GM23248 (cell line): Measurements from ENCODE around the gene HOXA4. TPM values are rescaled to one million over a fixed set of nuclear protein-coding genes. Genes with fewer than 3 reads are reported as not detected.
A peak's percentile ranks its signal among the peaks of the same experiment; 100 is the strongest.

Experiments used
- DNase-seq: peaks from one replicate; pipeline ENCODE4 v3.0.0-alpha.2; 2015
- H2AFZ ChIP-seq: fragments of 200-600 bp; sonication (generic); 2 replicates; pipeline ENCODE4 v1.6.1; 2016; ENCODE audit warnings: antibody characterized with exemption
- H3F3A ChIP-seq: fragments of 200-600 bp; sonication (generic); 2 replicates; pipeline ENCODE4 v1.6.1; 2016; ENCODE audit warnings: mild to moderate bottlenecking, antibody characterized with exemption, mixed run types; ENCODE audit not compliant: insufficient read depth
- H3K27ac ChIP-seq: fragments of 200-600 bp; sonication (generic); 2 replicates; pipeline ENCODE4 v1.5.1; 2016; ENCODE audit warnings: mild to moderate bottlenecking
- H3K27me3 ChIP-seq: fragments of 200-600 bp; sonication (generic); replicated peaks from 2 replicates; pipeline ENCODE4 v1.6.1; 2016; ENCODE audit warnings: mild to moderate bottlenecking; ENCODE audit not compliant: insufficient read depth
- H3K36me3 ChIP-seq: fragments of 200-600 bp; sonication (generic); 2 replicates; pipeline ENCODE4 v1.6.1; 2016; ENCODE audit warnings: low read depth, mild to moderate bottlenecking
- H3K4me1 ChIP-seq: fragments of 200-600 bp; sonication (generic); 2 replicates; pipeline ENCODE4 v1.6.1; 2016; ENCODE audit warnings: mild to moderate bottlenecking; ENCODE audit not compliant: insufficient read depth
- H3K4me2 ChIP-seq: fragments of 200-600 bp; sonication (generic); one replicate; pipeline ENCODE4 v1.6.1; 2016; ENCODE audit warnings: mild to moderate bottlenecking; ENCODE audit not compliant: unreplicated experiment
- H3K4me3 ChIP-seq: fragments of 200-600 bp; sonication (generic); 2 replicates; pipeline ENCODE4 v1.5.1; 2016; ENCODE audit warnings: mild to moderate bottlenecking
- H3K79me2 ChIP-seq: fragments of 200-600 bp; sonication (generic); 2 replicates; pipeline ENCODE4 v1.6.1; 2016; ENCODE audit warnings: mild to moderate bottlenecking; ENCODE audit not compliant: insufficient read depth
- H3K9ac ChIP-seq: fragments of 200-600 bp; sonication (generic); 2 replicates; pipeline ENCODE4 v1.6.1; 2016; ENCODE audit warnings: mild to moderate bottlenecking
- H3K9me2 ChIP-seq: fragments of 200-600 bp; sonication (generic); 2 replicates; pipeline ENCODE4 v1.6.1; 2016; ENCODE audit warnings: mixed run types, mild to moderate bottlenecking, moderate library complexity; ENCODE audit not compliant: insufficient read depth
- H3K9me3 ChIP-seq: fragments of 200-600 bp; sonication (generic); one replicate; pipeline ENCODE4 v1.6.1; 2017; ENCODE audit warnings: low read depth
- H4K20me1 ChIP-seq: fragments of 200-600 bp; sonication (generic); 2 replicates; pipeline ENCODE4 v1.6.0; 2016; ENCODE audit not compliant: insufficient read depth
- EZH2 ChIP-seq: fragments of 200-600 bp; sonication (generic); IDR thresholded peaks from 2 replicates; pipeline ENCODE4 v1.6.1; 2018; ENCODE audit warnings: antibody characterized with exemption, mild to moderate bottlenecking; ENCODE audit not compliant: insufficient read depth, poor library complexity, severe bottlenecking
- EZH2phosphoT487 ChIP-seq: fragments of 200-600 bp; sonication (generic); IDR thresholded peaks from 2 replicates; pipeline ENCODE4 v1.6.1; 2018; ENCODE audit warnings: antibody characterized with exemption, moderate library complexity, mild to moderate bottlenecking, low read depth; ENCODE audit not compliant: insufficient read depth
- WGBS, 2 experiments: methylation state at CpG; one replicate each; pipeline ENCODE4 v1.1.6; 2015 to 2017; ENCODE audit warnings: low lambda C conversion rate in 2 of 2, low coverage in 1 of 2; ENCODE audit errors: missing lambda C conversion rate in 2 of 2; 5-methylcytosine and 5-hydroxymethylcytosine counted together
- in situ Hi-C: fragments of 300-500 bp; cut with MboI; formaldehyde crosslinking; loops from 2 replicates; pipeline ENCODE4 v1.15.0; 2020
- polyA plus RNA-seq: library from polyadenylated mRNA; unstranded; fragments of >200 nt; fragmentation: Nextera tagmentation; extraction: Ambion mirVana; gene quantifications from 2 replicates; pipeline ENCODE4 v1.2.1, GENCODE V29; 2016
- total RNA-seq: library from RNA; depleted of rRNA; stranded (reverse); fragments of >200 nt; shearing (Covaris generic); gene quantifications from 2 replicates; pipeline ENCODE4 v1.2.3, GENCODE V29; 2014

HOXA4 gene
- total and polyA plus RNA-seq, 2 experiments from 2014 or later = 1.8 to 3.1 TPM

DNA sequence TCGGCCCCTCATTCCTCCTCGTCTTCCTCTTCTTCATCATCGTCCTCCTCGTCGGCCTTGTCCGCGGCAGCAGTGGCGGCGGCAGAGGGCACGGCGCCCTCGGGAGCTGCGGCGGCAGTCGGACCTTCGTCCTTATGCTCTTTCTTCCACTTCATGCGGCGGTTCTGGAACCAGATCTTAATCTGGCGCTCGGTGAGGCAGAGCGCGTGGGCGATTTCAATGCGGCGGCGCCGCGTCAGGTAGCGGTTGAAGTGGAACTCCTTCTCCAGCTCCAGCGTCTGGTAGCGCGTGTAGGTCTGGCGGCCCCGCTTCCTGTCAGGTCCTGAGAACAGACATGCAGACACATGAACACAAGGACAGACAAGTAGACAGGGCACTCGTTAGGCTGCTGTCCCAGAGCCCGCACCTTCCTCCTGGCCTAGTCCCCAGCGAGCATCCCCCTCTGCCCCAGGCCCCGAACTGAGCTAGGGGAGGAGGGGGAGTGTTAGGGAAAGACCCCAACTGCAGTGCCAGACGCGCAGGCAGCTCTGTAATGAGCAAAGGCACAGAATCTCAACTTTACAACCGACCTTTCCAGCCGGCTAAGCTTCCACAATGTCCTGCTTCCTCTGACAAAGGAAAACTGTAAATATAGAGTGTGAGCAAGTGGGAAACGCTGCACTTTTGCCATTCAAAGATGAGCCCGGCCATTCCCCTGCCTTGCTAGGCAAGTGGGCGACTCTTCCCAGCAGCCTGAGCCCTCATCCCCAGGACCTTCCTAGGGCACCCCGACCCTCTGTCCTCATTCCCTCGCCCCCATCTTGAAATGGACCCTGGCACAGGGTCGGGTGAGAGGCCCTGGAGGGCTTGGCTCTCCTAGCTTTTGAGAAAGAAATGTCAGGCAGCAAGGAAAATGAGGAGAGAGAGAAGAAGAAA, 24.6 kb upstream of the HOXA4 start:
- Histone ChIP-seq H3K4me2 (peak overlapping the region; percentile 93), H3K9me2 (no peaks in the 10 kb centered on the region), H3K36me3 (no peaks in the 10 kb centered on the region), H3K9ac (peak overlapping the region; percentile 80), H4K20me1 (no peaks in the 10 kb centered on the region), H3F3A (peaks cover 16% of the 10 kb centered on the region), H3K27ac (peak overlapping the region; percentile 49), H2AFZ (peak overlapping the region; percentile 96), H3K4me3 (peak overlapping the region; percentile 88), H3K9me3 (no peaks in the 10 kb centered on the region), H3K27me3 (no peaks in the 10 kb centered on the region), H3K79me2 (peaks cover 56% of the 10 kb centered on the region), H3K4me1 (peaks cover 14% of the 10 kb centered on the region)
- no peak for TF ChIP-seq EZH2
- no peak for TF ChIP-seq EZH2phosphoT487
- WGBS, 2 experiments = 79 to 81% methylated on average over 46 to 48 of the region's 48 CpGs
- peak; percentile 34 for DNase-seq
- in situ Hi-C loops = loop anchor here (10.0 kb wide), 3 partner anchors 300 to 1290 kb away; no protein-coding TSS in a partner anchor

DNA sequence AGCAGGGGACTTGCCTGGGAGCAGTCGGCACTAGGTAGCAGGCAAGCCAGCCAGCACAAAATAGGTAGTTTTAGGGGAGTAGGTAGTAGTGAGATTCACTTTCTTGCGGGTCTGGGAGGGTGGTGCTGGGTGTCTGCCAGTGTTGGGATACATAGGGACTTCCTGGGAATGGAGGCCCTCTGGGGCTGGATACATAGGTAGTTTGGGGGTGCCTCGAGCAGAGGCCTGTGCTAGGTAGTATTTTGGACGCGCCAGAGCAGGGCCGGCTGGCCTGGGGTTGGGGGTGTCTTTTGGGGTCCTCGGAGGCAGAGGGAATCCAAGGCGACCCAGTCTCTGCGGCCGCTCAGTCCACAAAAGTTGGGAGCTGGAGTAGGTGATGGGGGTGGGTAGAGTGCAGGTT, 23.8 kb upstream of the HOXA4 start:
- Histone ChIP-seq H3K9me2 (no peaks in the 10 kb centered on the region), H3K4me3 (no peak overlapping the region), H3K4me2 (no peak overlapping the region), H2AFZ (no peak overlapping the region), H3K9me3 (no peaks in the 10 kb centered on the region), H3K27ac (no peak overlapping the region), H3K36me3 (no peaks in the 10 kb centered on the region), H3K9ac (no peak overlapping the region), H3K79me2 (peaks cover 64% of the 10 kb centered on the region), H3F3A (peaks cover 24% of the 10 kb centered on the region), H3K4me1 (peaks cover 20% of the 10 kb centered on the region), H4K20me1 (no peaks in the 10 kb centered on the region), H3K27me3 (no peaks in the 10 kb centered on the region)
- no peak for DNase-seq
- WGBS, 2 experiments = 96 to 97% methylated on average over 10 of the region's 10 CpGs
- in situ Hi-C loops = loop anchor here (10.0 kb wide), 3 partner anchors 300 to 1290 kb away; no protein-coding TSS in a partner anchor
- TF ChIP-seq EZH2 = no peak
- no peak for TF ChIP-seq EZH2phosphoT487

DNA sequence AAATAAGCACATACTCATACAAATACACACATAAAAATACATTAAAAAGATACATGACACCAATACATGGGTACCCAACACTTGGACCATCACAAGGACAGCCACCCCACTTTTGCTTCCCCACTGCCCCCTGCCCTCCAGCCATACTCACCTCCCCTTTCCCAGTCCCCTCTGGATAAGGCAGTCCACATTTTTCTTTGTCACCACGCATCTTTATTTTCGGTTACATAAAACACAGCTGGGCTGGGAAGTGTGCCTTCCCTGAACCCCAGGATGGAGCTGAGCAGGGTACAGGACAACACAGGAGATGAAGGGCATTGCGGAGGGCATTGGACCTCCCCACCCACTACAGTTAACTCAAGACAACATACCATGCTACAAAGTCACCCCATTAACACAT, 23.0 kb upstream of the HOXA4 start:
- DNase-seq = no peak
- no peak overlapping the region for H3K4me2 ChIP-seq
- no peak overlapping the region for H3K4me3 ChIP-seq
- no peaks in the 10 kb centered on the region for H4K20me1 ChIP-seq
- H3K4me1 ChIP-seq = peaks cover 28% of the 10 kb centered on the region
- in situ Hi-C loops = loop anchor here (10.0 kb wide), 3 partner anchors 299 to 1289 kb away; no protein-coding TSS in a partner anchor
- H3K9ac ChIP-seq = no peak overlapping the region
- no peaks in the 10 kb centered on the region for H3K9me3 ChIP-seq
- peaks cover 72% of the 10 kb centered on the region for H3K79me2 ChIP-seq
- H3K27me3 ChIP-seq = no peaks in the 10 kb centered on the region
- no peaks in the 10 kb centered on the region for H3K9me2 ChIP-seq
- H2AFZ ChIP-seq = peak overlapping the region; percentile 88; the same call in 1 of the 2 replicates
- TF ChIP-seq EZH2 (no peak), EZH2phosphoT487 (no peak)
- peaks cover 29% of the 10 kb centered on the region for H3F3A ChIP-seq
- 90 to 96% methylated on average over 3 of the region's 3 CpGs for WGBS, 2 experiments
- peak overlapping the region; percentile 86; the same call in 1 of the 2 replicates for H3K27ac ChIP-seq
- H3K36me3 ChIP-seq = no peaks in the 10 kb centered on the region

DNA sequence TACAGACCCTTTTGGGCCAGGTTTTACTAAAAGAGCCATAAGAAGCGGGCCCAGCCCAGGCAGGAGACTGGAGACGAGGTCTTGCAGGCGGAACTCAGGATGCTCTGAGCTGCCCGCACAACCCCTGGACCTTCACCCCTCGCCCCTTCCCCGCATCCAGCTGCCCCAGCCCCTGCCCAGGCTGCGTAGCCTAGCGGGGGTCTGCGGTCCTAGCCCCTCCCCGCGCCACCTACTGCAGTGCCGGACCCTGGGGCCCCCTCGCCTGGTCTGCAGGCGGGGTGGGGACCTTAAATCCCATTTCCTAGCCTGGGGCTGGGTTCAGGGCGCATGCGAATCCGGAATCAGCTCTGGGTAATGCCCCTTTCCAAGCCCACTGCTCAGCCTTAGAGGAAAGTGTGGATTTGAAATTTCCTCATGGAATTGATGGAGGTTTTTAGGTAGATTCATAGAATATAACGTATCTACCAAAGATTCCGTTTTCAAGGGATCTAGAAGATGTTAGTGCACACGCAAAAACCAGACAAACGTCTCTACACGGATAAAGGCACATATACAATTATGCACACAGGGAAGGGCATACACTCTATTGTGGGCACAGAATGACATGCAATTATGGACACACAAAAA, 22.4 kb upstream of the HOXA4 start:
- Histone ChIP-seq H4K20me1 (no peaks in the 10 kb centered on the region), H3K4me1 (peaks cover 33% of the 10 kb centered on the region), H3K9me3 (no peaks in the 10 kb centered on the region), H3K27me3 (no peaks in the 10 kb centered on the region), H3K4me3 (peak overlapping the region; percentile 89), H3K4me2 (peak overlapping the region; percentile 98), H3K27ac (peak overlapping the region; percentile 86), H3K36me3 (no peaks in the 10 kb centered on the region), H2AFZ (peak overlapping the region; percentile 88), H3K79me2 (peaks cover 78% of the 10 kb centered on the region), H3K9me2 (no peaks in the 10 kb centered on the region), H3F3A (peaks cover 29% of the 10 kb centered on the region), H3K9ac (peak overlapping the region; percentile 87)
- 23 to 29% methylated on average over 16 to 22 of the region's 22 CpGs for WGBS, 2 experiments
- no peak for DNase-seq
- in situ Hi-C loops = loop anchor here (10.0 kb wide), 3 partner anchors 298 to 1288 kb away; no protein-coding TSS in a partner anchor
- TF ChIP-seq EZH2phosphoT487 (no peak), EZH2 (no peak)
